ENCODE results near the gene ABI1.

DNA sequence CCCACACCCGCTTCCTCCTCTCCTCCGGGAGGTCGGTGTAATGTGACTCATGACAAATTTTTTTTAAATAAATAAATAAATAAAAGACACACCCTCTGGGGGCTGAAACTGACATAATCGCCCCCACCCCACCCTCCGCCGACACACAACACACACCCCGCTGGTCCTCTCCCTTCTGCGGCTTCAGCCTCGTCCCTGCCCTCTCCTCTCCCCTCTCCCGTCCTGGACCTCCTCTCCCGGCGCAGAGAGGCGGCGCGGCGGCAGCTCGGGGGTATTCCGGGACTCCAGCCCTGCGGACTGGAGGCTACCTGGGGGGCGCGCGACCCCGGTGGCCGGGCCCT is 686 bp downstream of the ABI1 start:
- TF ChIP-seq CTCF (IDR thresholded peaks at IDR 0.05) (no peak), POLR2A (IDR thresholded peaks at IDR 0.05) (peak in 2 of 4 donors; percentile 27 to 55)
